Measurements from ENCODE around the gene FBN3.
"Not testable (repeated sequence)": the region's sequence is repeated elsewhere in the genome, so short reads cannot be mapped to it uniquely, and the experiment has no call there.

Gene FBN3

GRCh38 chr19:8115805-8116396 lies 33.5 kb downstream of the FBN3 start:
- no peak for DNase-seq

GRCh38 chr19:8113017-8113416 lies 36.4 kb downstream of the FBN3 start:
- no peak for DNase-seq

GRCh38 chr19:8111376-8111775 lies 38.0 kb downstream of the FBN3 start:
- no peak for DNase-seq

- DNase-seq = no peak
Measured at GRCh38 chr19:8110931-8111330, 38.5 kb downstream of the FBN3 start.

GRCh38 chr19:8109890-8110662 lies 39.3 kb downstream of the FBN3 start:
- DNase-seq = no peak

GRCh38 chr19:8109455-8109854 lies 39.9 kb downstream of the FBN3 start:
- DNase-seq = no peak

- no peak for DNase-seq
Measured at GRCh38 chr19:8108560-8109445, 40.6 kb downstream of the FBN3 start.

GRCh38 chr19:8107301-8107903 lies 42.0 kb downstream of the FBN3 start:
- no peak for DNase-seq

GRCh38 chr19:8105471-8105870 lies 43.9 kb downstream of the FBN3 start:
- no peak for DNase-seq

GRCh38 chr19:8101910-8102309 lies 47.5 kb downstream of the FBN3 start:
- DNase-seq = not testable (repeated sequence)

GRCh38 chr19:8101311-8101710 lies 48.1 kb downstream of the FBN3 start:
- DNase-seq = no peak

GRCh38 chr19:8097681-8098567 lies 51.5 kb downstream of the FBN3 start:
- no peak for DNase-seq

- no peak for DNase-seq
Measured at GRCh38 chr19:8097198-8097597, 52.2 kb downstream of the FBN3 start.

- no peak for DNase-seq
Measured at GRCh38 chr19:8096071-8096470, 53.3 kb downstream of the FBN3 start.

GRCh38 chr19:8095354-8095886 lies 54.0 kb downstream of the FBN3 start:
- DNase-seq = no peak

- no peak for DNase-seq
Measured at GRCh38 chr19:8094336-8094735, 55.1 kb downstream of the FBN3 start.

- DNase-seq = no peak
Measured at GRCh38 chr19:8093740-8094139, 55.7 kb downstream of the FBN3 start.

GRCh38 chr19:8090950-8091349 lies 58.4 kb downstream of the FBN3 start:
- DNase-seq = no peak

GRCh38 chr19:8089664-8090601 lies 59.5 kb downstream of the FBN3 start:
- DNase-seq = no peak

GRCh38 chr19:8088752-8089663 lies 60.4 kb downstream of the FBN3 start:
- no peak for DNase-seq

Measured in NCI-H1436 (cell line).